ENCODE results near the gene C9orf50.
"Not testable (repeated sequence)": the region's sequence is repeated elsewhere in the genome, so short reads cannot be mapped to it uniquely, and the experiment has no call there.

Gene C9orf50

DNA sequence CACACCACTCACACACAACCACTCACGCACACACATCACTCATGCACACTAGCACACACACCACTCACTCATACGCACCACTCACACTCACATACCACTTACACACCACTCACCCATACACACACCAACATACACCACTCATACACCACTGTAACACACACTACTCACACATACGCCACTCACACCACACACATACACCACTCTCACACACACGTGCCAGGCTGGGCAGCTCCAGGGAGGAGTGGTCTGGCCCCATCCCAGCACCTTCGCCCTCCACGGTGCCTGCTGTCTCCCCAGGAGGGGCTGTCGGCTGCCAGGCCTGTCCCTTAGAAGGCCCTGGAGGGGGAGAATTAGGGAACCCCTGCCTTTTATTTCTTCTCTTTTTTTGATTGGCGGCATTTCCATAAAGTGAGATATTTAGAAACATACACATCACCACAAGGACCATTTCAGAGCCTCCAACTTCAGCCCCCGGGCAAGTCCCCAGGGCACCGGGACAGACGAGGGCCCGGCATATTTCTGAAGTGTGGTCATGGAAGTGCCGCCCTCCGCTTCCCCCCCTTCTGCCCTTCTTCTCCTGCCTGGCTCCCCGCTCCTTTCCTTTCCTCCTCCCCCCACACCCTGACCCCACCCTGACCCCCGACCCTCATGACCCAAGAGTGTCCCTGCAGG, 27.3 kb upstream of the C9orf50 start:
- DNase-seq (ENCODE audit: low spot score): no peak

DNA sequence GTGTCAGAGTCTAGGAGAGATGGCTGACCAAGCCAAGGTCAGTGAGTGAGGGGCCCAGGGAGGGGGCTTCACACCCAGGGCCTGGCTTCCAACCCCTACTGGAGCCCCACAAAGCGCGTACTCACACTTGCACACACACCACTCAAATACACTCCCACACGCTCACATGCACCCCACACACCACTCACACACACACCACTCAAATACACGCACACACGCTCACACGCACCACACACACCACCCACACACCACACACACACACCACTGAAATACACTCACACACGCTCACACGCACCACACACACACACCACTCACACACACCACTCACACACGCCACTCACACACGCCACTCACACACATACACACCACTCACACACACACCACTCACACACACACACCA, 26.7 kb upstream of the C9orf50 start:
- no peak for DNase-seq (ENCODE audit: low spot score)

DNA sequence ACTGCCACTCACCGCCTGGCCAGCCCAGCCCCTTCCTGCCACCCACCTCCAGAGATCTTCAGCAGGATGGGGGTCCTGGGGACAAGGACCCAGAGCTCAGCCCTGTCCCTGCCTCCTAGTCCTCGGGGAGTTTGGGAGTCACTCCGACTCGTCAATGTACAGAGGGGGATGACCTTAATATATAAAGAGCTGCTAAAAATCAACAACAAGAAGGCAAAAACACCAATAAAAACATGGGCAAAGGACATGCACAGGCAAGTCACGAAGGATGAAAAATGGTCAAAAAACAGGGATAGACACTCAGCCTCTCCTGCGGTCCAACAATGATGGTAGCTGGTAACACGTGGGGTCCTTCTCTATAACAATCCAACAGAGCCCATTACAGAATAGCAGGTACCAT, 25.8 kb upstream of the C9orf50 start:
- DNase-seq (ENCODE audit: low spot score): no peak

DNA sequence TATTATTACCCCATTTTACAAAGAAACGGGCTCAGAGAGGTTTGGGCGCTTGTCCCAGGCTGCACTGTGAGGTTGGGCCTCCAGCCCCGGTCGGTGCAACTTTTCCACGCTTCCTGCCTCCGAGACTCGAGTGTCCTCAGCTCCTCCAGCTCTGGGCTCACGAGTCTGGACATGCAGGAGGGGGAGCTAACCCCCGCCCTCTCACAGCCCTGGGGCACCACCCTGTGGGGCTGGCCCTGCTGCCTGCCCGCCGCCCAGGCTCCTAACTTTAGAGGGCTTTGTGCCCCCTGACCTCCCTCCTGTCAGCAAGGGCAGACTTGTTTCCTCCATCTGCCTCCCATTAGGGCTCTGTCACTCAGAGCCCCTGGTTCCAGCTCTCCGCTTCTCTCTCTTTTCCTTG, 25.4 kb upstream of the C9orf50 start:
- no peak for DNase-seq (ENCODE audit: low spot score)

DNA sequence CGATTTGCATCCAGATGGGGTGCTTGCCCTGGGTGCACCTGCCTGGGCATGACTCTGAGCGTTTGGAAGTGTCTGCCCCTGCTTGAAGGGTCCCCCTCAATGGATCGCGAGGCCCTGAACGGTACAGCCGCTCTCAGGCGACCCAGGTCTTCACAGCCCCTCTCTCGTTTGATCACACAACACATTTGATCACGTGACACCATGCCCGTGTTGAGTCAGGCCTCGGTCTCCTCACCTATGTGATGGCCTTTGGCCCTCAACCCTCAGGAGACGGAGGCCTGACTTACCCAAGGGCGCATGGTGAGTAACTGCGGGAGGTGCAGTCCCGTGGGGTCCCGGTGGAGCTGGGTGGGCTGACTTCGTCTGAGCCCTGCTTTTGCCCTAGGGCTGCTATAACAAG, 24.0 kb upstream of the C9orf50 start:
- no peak for DNase-seq (ENCODE audit: low spot score)

DNA sequence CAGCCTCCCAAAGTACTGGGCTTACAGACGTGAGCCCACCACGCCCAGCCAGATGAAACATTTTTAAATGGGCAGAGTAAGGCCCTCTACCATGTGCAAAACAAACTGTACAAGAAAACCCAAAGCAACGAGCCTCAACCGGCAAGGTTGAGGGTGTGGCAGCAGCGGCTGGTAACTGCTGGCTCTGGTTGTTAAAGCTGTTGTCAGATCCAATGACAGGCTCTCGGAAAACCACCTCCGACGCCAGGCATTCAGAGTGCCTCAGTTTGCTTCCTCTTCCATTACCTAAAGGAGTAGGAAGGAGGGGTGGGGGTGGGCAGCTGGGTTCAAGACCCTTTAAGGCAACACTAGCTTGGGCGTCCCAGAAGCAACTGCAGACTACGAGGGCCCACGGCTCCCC, 23.5 kb upstream of the C9orf50 start:
- no peak for DNase-seq (ENCODE audit: low spot score)

DNA sequence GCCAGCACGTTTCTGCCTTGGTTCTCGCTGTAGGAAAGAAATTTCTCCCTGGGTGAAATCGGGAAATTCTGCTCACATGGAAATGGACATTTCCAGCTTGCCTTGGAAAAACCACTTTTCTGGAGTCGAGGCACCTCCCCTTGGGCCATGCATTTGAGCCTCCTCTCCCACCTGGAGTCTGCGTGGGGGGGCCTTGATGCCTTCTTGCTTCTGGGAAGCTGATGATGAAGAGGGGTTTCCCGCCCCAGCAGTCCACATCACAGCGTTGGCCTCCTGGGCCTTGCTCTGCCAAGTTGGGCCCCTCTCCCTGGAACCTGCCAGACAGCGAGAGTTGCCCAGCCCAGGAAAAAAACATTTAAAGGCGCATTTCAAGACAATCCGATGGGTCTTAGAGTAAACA, 22.8 kb upstream of the C9orf50 start:
- no peak for DNase-seq (ENCODE audit: low spot score)

DNA sequence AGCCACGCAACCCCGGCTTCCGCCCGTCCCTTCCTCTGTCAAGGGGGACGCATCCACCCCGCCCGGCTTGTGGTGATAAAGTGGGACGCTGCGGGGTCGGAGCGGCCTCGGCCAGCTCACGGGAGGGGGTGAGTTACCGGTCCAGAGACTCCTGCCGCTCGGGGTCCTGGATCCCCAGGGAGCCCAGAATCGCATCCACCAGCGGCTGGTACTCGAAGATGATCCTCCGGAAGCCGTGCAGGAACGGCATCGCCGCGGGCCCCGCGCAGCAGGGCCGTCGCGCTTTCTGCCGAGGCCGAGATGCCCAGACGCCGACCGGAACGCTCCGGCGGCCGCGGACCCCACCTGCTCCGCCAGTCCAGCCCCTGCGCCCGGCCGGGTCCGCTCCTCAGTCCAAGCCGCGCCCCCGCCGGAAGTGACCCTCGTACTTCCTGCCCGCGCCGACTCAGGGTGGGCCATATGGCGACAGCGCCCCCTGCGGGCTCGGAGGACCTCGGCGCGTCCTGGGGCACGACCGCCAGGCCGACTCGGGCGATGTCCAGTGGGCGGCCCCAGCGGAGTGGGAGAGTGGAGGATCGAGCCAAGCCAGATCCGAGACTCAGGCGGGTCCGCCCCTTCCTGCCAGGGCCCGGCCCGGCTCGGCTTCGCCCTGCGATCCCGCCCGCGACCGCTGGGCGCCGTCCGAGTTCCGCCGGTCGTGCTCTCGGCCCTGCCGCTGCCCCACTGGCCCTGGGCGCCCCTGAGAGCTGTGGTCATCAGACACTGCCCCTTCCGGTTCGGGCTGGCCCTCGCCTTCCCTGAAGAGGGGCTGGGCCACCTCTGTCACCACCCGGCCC, 21.1 kb upstream of the C9orf50 start, which contains the start of gene ASB6:
Gene ASB6, minus strand, starts transcription at position 402 of the 836 bp plus-strand sequence. Its CDS starts 152 bp downstream, at position 250.
- peak; percentile 99 for DNase-seq (ENCODE audit: low spot score)

DNA sequence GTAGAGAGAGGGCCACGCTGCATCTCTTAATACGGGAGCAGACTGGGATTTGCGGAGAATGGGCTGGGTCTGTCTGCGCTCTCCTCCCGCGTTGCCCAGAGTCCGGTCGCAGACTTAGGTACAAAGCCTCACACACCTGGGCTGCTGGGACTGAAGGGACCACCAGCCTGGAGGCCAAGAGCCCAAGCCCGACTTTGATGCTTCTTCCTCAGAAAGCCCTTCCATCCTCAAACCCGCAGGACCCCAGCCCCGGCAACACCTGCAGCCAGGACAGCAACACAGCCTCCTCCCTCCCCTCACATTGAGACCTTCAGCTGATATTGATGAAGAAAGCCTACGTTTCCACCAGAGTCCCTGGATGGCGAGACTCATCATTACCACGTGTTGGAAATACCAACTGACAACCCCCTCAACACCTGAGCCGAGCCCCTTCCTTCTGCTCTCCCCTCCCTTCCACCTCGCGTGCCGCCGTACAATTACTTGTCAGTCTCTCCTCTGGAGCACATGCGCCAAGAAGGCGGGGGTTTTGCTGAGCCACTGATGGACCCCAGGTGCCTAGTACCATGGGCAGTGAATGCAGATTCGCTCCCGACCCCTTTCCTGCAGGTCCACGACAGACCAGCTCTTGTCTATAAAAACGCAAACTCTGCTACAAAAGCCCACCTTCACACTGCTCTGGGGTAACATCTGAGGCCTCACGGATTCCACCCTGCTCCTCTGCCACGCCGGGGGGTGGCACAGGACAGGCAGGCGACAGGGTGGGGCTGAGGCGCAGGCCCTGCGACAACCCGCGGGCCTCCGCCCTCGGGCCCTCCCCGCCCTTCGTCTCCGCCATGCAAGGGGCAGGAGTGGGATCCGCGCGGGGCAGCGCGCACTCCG, 20.2 kb upstream of the C9orf50 start:
- no peak for DNase-seq (ENCODE audit: low spot score)

DNA sequence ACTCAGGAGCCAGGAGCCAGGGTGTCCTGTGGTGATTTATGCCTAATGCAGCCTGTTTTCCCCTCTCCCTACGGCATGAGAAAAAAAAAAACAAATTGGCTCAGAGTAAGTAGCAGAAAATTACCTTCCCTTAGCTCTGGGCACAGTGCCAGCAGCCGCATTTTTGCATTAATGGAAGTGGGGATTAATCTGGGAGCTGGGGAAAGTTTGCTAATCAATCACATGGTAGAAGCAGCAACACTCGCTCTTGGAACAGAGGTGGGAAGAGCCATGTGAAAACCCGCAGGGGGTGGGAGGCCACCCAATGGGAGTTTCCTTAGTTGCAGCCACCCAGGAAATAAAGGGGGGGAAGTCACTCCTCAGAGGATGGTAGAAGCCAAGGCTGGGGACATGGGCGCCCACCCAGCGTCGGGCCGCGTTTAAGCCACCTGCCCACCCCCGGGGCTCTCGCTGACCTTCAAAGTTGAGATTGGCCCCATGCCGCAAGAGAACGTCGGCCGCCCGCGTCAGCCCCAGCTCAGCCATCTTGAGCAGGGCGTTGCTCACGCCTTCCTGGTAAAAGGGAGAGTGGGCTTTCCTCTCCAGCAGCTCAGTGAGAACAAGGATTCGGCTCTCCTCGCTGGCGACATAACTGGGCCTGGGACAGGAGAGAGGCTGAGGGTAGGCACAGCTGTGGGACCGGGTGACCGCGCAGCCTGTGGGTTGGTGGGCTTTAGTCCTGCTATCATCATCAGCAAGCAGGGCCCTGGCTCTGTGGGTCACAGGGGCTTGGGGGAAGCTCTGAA, 19.4 kb upstream of the C9orf50 start:
- DNase-seq (ENCODE audit: low spot score): no peak

DNA sequence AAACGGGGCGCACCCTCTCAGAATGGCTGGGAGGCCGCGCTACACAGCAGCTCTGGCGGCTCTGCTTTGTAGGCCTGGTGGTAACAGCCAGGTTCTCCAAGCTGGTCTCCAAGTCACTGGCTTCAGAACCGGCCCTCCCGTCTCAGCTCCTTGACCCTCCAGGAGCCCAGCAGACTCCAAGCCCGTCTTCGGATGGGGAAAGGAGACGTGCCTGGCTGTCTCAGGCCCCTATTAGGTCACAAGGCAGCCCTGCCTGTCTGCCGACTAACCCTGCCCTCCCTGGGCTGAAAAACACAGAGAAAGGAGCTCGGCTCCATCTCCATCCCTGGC, 18.8 kb upstream of the C9orf50 start:
- DNase-seq (ENCODE audit: low spot score): no peak

DNA sequence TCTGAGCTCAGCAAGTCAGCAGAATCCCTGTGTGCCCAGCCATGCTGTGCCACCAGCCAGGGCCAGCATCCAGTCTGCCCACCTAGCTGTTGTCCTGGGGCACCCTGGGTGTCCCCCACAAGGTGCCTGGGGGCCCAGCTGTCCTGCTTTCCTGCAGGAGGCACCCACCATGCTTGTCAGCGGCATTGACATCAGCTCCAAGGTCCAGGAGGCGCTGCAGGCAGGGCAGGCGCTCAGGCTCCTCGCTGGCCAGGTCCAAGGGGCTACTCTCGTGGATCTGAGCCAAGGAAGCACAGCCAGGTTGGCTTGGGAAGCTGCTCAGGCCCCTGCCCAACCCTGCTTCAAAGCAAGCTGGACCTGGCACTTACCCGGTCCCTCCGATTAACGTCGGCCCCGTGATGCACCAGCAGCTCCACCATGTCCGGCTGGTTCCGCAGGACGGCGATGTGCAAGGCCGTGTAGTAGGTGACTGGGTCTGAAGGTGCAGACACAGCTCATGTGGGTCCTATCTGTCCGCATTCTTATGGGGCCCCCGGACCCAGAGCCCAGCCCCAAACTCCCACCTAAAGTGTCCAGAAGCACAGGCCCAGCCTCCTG, 18.2 kb upstream of the C9orf50 start:
- DNase-seq (ENCODE audit: low spot score): no peak

DNA sequence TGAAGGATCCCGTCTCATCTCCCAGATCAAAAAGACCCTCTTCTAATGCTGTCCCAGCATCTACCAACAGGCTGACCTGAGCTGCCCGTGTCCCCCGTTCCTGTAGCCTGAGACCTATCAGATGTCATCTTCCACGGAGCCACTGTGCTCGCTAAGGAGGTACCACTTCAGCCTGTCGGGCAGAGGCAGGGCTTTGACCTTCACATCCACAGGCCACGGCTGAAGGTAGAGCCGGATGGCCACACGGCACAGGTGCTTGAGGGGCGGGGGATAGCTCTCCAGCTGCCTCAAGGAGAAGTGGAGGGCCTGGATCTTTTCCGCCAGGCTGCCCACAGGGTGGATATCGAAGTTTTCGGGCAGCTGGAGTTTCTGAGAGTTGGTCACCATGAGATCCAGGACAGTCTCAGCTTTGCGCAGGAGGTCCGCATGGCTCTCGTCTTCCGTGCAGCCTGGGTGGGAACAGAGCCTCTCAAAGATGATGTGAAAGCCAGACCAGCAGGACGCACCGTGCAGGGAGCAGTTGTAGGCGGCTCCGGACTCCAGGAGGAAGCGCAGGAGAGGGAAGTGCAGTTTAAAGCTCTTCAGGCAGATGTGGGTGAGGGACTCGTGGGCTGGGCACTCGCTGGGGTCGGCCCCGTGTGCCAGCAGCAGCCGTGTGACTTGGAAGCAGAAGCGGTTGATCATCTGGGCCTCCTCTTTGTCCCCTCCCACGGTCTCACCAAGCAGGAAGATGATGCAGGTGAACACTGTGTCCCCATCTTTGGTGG, 17.0 kb upstream of the C9orf50 start:
- no peak for DNase-seq (ENCODE audit: low spot score)

DNA sequence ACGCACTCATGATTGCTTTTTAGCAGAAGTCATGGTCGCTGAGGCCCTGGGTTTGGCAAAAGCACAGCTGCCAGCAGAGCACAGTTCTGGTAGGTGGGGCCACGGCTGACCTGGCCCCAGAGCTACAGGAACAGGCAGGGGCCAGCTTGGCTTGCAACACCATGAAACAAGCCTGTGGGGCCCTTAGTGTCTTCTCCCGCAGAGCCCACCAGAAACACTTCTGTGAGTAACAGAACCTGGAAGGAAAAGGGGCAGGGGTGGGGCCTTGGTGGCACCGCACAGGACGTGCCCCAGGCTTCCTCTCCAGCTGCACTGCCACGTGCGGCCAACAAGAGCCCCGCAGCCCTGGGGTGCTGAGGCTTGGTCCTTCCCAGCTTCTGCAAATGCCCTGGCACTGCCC, 16.2 kb upstream of the C9orf50 start:
- no peak for DNase-seq (ENCODE audit: low spot score)

DNA sequence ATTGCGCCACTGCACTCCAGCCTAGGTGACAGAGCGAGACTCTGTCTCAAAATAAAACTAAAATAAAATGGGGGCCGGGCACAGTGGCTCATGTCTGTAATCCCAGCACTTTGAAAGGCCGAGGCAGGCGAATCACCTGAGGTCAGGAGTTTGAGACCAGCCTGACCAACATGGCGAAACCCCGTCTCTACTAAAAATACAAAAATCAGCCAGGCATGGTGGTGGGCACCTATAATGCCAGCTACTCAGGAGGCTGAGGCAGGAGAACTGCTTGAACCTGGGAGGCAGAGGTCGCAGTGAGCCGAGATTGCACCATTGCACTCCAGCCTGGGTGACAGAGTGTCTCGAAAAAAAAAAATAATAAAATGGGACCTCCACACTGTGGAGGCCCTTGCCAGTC, 15.4 kb upstream of the C9orf50 start:
- not testable (repeated sequence) for DNase-seq (ENCODE audit: low spot score)

DNA sequence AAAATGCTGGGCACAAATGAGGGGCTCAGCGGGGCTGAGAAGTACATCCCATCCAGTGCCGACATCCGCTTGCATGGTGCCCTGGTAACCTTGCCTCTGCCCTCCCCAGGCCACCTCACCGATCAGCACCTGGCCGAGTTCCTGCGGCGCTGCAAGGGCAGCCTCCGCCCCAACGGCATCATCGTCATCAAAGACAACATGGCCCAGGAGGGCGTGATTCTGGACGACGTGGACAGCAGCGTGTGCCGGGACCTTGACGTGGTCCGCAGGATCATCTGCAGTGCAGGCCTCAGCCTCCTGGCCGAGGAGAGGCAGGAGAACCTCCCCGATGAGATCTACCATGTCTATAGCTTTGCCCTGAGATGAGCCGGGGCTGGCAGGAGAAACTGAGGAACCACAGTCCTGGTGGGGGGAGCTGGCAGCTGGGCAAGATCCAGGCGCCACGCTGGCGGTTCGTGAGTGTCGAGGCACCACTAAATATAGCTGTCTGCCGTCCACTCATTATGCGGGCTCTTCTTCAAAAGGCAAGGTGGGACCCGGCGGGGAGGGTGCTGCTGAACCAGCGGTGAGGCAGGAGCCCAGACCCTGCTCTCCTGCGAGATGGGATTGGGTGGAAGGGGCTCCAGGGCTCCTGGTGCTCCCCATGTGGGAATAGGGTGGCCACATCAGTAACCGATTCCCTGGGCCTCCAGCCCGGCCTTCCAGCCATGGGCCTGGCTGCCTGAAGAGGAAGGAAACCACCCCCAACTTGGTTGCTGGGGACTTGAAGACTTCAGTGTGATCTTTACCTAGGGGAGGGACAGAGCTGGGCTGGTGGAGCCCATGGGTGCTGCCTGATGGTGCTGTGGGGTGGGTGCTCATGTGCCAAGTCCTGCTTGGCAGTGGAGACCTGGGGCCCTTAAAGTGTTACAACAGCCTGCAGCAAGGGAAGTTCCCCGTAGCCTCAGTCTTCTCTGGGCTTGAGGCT, 14.5 kb upstream of the C9orf50 start:
- no peak for DNase-seq (ENCODE audit: low spot score)

DNA sequence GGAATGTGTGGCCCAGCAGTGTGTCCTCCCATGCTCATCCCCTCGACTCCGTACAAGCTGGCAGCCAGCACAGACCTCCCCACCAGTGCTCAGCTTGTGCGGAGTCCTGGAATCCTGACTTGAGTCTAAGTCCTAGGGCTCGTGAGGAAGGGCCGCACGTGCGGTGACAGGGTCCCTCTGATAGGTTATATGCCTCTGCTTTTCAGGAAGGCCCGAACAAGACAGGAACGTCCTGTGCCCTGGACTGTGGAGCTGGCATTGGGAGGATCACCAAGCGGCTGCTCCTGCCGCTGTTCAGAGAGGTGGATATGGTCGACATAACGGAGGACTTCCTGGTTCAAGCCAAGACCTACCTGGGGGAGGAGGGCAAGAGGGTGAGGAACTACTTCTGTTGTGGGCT, 12.9 kb upstream of the C9orf50 start:
- DNase-seq (ENCODE audit: low spot score): no peak

DNA sequence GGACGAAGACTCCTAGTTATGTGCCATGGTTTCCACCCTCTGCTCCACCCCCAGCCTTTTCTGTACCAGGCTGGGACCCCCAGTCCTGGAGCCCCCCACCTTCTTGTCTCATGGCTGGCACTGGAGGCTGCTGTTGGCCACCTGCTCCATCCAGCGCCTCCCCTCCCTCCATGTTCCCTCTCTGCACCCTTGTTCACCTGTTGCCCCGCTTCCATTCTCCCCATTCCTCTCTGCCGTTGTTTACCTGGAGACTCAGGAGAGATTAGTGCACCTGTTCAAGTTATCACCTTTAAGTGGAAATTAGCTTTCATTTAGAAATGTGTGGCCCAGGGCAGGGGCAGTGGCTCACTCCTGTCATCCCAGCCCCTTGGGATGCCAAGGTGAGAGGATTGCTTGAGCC, 12.3 kb upstream of the C9orf50 start:
- DNase-seq (ENCODE audit: low spot score): no peak

DNA sequence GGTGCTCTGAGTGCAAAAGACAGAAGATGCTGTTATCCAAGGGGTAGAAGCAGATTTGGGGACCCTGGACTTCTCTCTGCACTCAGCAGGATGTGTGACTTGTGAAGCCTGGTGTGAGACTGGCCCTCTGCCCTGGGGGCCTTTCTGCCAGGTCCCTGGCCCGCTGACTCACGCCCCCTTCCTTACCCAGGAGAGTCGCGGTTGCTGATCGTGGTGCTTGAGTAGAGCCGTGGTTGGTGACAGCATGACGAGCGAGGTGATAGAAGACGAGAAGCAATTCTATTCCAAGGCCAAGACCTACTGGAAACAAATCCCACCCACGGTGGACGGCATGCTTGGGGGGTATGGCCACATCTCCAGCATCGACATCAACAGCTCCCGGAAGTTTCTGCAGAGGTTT, 11.6 kb upstream of the C9orf50 start:
- no peak for DNase-seq (ENCODE audit: low spot score)
